22Rv1 (cell line): ENCODE results near the gene MAGEA11.

Experiments
- H3K27ac ChIP-seq: fragments of 450-650 bp; 2 replicates; pipeline ENCODE4 v1.5.1; 2017
- ZFX ChIP-seq: fragments of 450-650 bp; IDR thresholded peaks from 2 replicates; pipeline ENCODE4 v1.6.1; 2017; ENCODE audit warnings: antibody characterized with exemption, borderline replicate concordance
- TF ChIP-seq, protein P1 (sequence below): fragments of 450-650 bp; IDR thresholded peaks from 2 replicates; pipeline ENCODE4 v1.5.1; 2017; ENCODE audit warnings: mild to moderate bottlenecking

The MAGEA11 gene

GRCh38 chrX:149762696-149763614 is 51.1 kb downstream of the MAGEA11 start:
- TF ChIP-seq, protein P1, sequence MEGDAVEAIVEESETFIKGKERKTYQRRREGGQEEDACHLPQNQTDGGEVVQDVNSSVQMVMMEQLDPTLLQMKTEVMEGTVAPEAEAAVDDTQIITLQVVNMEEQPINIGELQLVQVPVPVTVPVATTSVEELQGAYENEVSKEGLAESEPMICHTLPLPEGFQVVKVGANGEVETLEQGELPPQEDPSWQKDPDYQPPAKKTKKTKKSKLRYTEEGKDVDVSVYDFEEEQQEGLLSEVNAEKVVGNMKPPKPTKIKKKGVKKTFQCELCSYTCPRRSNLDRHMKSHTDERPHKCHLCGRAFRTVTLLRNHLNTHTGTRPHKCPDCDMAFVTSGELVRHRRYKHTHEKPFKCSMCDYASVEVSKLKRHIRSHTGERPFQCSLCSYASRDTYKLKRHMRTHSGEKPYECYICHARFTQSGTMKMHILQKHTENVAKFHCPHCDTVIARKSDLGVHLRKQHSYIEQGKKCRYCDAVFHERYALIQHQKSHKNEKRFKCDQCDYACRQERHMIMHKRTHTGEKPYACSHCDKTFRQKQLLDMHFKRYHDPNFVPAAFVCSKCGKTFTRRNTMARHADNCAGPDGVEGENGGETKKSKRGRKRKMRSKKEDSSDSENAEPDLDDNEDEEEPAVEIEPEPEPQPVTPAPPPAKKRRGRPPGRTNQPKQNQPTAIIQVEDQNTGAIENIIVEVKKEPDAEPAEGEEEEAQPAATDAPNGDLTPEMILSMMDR, result no peak
- no peak for TF ChIP-seq ZFX
- no peak overlapping the region for H3K27ac ChIP-seq
